Astrocyte of the cerebellum (primary cell): ENCODE measurements around the gene MNT.

Experiments
- DNase-seq: peaks from one replicate; pipeline ENCODE4 v3.0.0-alpha.2; 2011; ENCODE audit warnings: low read depth
- H3K4me3 ChIP-seq: 2 replicates; pipeline ENCODE4 v1.5.1; 2011; ENCODE audit warnings: mild to moderate bottlenecking, low read depth, low read length, moderate library complexity
- in situ Hi-C: cut with HindIII; loops from 2 replicates; pipeline ENCODE4 v1.10.0; 2017; ENCODE audit warnings: low sequenced_read_pairs
- TF ChIP-seq, protein P1 (sequence below): IDR thresholded peaks from 2 replicates; pipeline ENCODE4 v1.5.1; 2012; ENCODE audit warnings: low read length, low read depth, moderate library complexity, mild to moderate bottlenecking; ENCODE audit errors: missing control alignments

Gene MNT

DNA sequence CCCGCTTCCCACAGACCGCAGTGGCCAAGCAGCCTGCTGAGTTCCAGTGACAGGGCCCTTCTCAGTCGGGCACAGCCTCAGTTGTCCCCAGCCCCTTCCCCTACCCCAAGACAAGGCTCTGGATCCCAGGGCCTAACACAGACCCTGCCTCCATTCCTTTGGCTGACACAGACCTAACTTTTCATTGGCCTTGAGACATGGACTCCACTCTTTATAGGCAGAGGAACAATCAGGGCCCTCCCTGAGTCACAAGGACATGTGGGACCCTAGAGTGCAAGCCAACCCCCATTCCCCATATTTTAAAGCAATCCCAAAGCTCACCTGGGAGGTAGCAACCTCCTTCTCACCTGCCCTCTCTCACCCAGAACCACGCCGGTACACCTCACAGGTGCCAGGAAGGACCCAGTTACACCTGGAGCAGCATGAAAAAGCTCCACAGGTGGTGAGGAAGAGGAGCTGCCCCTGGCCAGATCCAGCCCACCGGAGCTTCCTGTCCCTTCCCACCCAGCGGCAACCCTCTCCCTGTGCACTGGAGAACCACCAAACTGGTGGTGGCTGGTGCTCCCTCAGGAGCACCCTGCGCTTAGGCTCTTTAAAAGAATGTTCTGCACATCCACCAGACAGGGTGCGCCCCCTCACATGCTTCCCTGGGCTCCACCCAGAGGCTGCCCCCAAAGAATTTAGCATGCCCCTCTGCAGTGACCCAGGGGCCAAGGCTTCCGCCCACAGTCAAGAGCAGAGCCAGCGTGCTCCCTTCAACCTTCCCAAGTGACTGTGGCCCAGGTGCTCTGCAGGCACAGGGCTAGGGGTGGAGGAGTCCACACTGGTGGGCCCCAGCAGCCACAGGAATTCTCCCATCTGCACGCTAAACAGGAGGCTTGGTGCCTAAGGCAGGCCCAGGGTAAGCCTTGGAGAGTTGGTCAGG is 3.4 kb downstream of the MNT start:
- in situ Hi-C loops: no loop called here
- peak overlapping the region; percentile 28 for H3K4me3 ChIP-seq
- TF ChIP-seq, protein P1, sequence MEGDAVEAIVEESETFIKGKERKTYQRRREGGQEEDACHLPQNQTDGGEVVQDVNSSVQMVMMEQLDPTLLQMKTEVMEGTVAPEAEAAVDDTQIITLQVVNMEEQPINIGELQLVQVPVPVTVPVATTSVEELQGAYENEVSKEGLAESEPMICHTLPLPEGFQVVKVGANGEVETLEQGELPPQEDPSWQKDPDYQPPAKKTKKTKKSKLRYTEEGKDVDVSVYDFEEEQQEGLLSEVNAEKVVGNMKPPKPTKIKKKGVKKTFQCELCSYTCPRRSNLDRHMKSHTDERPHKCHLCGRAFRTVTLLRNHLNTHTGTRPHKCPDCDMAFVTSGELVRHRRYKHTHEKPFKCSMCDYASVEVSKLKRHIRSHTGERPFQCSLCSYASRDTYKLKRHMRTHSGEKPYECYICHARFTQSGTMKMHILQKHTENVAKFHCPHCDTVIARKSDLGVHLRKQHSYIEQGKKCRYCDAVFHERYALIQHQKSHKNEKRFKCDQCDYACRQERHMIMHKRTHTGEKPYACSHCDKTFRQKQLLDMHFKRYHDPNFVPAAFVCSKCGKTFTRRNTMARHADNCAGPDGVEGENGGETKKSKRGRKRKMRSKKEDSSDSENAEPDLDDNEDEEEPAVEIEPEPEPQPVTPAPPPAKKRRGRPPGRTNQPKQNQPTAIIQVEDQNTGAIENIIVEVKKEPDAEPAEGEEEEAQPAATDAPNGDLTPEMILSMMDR: no peak
- DNase-seq: no peak

DNA sequence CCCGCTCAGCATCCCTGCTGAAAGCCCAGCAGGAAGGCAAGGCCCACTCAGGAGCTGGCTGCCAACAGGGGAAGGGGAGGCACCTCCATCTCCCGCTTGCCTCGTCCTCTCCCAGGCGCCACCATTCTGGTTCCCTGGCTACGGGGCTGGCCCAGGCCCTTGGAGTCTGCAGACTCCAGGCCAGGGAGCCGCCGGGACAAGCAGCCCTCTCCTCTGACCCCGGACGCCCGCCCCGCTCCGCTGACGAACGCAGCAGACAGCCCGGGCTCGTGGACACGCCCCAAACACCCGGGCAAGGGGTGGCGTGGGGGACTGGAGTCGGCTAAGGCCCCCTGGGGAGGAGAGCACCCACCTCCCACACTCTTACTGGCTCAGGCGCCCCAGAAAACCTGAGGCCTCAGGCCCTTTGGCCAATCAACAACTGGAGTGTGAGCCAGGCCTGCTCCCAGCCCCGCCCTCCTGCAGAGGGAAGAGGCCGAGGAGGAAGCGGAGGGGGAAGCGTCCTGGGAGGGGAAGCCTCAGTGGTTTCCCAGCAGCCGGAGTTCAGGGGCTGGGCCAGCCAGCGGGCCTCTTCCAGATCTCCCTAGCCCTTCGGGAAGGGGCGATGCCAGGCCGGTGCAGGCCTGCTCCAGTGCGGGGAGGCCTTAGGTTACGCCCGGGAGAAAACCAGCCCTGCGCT is 4.2 kb downstream of the MNT start:
- TF ChIP-seq, protein P1: no peak
- in situ Hi-C loops: no loop called here
- DNase-seq: peak; percentile 66
- H3K4me3 ChIP-seq: peak overlapping the region; percentile 28

- in situ Hi-C loops: no loop called here
- TF ChIP-seq, protein P1: no peak
- H3K4me3 ChIP-seq: peak overlapping the region; percentile 28
- no peak for DNase-seq
Observed at GRCh38 chr17:2396192-2396567, 4.7 kb downstream of the MNT start.

GRCh38 chr17:2395258-2396181 is 5.3 kb downstream of the MNT start:
- in situ Hi-C loops: no loop called here
- H3K4me3 ChIP-seq: no peak overlapping the region
- DNase-seq: no peak
- TF ChIP-seq, protein P1: no peak

DNA sequence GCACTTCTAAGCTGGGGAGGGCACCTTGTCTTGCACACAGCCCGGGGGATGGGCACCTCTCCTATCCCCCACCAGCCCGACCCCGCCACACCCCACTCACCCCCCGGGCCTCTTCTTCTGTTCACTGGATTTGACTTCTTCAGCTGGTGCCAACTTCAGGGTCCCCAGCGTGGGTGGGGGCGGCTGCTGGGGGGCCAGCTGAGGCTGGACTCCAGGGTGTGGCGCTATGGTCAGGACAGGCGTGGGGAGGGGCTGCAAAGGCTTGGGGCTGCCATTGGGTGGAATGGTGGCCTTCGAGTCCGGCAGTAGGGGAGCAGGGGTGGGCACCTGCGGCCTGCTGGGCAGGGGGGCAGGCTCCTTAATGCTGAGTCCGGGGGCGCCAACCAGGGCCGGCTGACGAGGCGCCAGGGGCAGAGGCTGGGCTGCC is 6.1 kb downstream of the MNT start:
- TF ChIP-seq, protein P1: no peak
- no peak overlapping the region for H3K4me3 ChIP-seq
- in situ Hi-C loops: no loop called here
- no peak for DNase-seq
